HG03066 (cell line): ENCODE results near the gene SERTAD4.
"Not testable (repeated sequence)": the region's sequence is repeated elsewhere in the genome, so short reads cannot be mapped to it uniquely, and the experiment has no call there.

Experiments used
- ATAC-seq: cut with Tn5 transposase; IDR thresholded peaks from one replicate; pipeline ENCODE4 v1.9.1; 2021; ENCODE audit warnings: low read depth; ENCODE audit not compliant: unreplicated experiment

Gene SERTAD4

GRCh38 chr1:210257698-210258529 is 25.3 kb downstream of the SERTAD4 start:
- ATAC-seq = no peak

GRCh38 chr1:210259561-210259960 is 27.0 kb downstream of the SERTAD4 start:
- no peak for ATAC-seq

- no peak for ATAC-seq
These were observed 27.5 kb downstream of the SERTAD4 start for GRCh38 chr1:210260096-210260495.

DNA sequence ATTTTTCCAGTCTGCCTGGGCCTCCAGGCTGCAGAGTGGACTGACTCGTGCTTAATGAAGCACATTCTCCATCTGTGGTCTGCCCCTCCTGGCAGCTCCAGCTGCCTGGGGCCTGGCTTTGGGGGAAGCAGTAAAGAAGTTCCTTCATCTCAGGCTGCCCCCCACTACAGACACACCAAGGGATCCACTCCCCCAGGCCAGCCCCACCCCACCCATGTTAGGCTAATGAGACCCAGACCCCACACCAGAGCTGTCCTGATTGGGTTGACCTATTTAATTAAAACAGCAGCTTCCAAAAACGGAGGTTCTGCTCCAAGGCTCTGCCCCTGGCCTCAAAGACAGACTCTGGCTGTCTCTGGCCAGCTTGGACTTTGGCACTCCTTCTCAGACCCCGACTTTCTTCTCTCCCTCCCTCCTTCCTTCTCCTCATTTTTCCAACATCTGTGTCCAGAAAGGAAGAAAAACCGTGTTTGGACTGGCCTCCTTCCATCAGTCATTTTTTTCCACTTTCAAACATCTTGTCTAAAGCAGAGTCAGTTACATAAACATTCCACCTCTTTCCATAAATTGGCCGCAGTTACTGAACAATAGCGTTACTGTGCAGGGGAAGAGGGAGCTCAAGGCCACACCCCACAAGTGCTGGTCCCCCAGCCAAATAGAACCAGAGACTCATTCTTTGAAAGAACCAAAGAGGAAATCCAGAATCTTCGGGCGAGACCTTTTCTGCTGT is 29.7 kb downstream of the SERTAD4 start:
- ATAC-seq = no peak

DNA sequence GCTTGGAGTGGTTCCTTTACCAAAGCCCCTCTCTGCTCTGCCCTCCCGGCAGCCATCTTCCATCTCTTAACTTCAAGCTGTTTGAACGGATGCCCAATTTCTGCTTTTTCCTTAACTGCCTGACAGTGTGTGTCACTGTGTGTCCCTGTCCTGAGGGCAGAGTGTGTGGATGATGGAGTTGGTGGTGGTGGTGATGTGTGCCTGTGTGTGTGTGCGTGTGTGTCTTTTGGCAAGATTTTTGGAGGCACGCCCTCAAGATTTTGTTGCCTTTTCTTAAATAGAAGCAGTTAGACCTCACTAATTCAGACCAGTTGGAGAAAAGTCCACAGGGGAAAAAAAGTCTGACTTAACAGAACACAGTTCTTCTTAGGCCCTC is 30.3 kb downstream of the SERTAD4 start:
- ATAC-seq = no peak

DNA sequence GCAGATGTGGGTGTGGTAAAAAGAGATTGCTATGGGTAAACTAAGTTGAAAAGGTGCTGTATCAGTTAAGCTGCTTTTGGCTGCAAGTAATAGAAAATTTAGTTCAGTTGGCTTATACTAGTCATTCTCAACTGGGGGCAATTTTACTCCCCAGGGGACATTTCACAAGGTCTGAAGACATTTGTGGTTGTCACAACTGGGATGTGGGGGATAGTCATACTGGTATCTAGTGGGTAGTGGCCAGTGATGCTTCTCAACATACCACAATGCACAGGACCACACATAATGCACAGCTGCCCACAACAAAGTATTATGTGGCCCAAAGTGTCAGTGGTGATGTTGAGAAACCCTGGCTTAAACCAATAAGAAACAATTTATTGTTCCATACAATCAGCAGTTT is 31.4 kb downstream of the SERTAD4 start:
- ATAC-seq = no peak

GRCh38 chr1:210264496-210265380 is 32.1 kb downstream of the SERTAD4 start:
- no peak for ATAC-seq

GRCh38 chr1:210265392-210265955 is 32.9 kb downstream of the SERTAD4 start:
- not testable (repeated sequence) for ATAC-seq

DNA sequence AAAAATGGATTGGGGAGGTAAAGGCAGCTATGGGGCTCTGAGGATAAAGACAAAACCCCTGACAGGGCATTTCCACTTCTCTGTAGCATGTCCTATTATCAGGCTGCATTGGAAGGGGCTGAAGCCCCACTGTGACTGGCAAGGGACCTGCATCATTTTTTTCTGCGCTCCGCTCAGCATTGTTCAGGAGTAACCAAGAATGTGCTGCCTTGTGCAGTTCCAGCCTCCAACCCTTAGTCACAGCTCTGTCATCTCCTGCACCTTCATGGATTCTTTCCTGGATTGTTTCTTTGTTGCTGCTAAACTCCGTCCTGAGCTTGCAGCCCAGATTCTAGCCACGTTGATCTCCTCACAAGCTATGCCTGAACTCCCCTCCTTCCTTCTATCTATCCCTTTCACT is 37.4 kb downstream of the SERTAD4 start:
- ATAC-seq = no peak

DNA sequence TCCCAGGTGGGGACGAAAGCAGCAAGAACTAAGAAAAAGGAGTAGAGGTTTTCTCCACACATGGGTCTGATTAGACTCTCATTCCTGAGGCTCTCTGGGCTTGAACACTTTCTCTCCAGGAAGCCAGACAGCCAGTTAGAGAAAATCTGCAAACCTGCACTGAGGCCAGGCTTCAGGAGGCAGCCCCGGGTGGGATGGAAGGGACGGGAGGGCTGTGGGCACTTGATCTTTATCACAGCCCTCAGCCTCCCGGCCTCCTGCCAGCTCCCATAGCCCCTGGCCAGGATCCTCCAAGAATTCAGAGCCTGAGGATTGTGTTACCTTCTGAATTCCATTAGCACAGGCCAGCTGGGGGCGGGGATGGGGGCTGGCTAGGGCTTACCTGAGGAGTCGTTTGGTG is 40.1 kb downstream of the SERTAD4 start:
- ATAC-seq = no peak

- ATAC-seq = no peak
These were observed 47.6 kb downstream of the SERTAD4 start for GRCh38 chr1:210280221-210280620.

DNA sequence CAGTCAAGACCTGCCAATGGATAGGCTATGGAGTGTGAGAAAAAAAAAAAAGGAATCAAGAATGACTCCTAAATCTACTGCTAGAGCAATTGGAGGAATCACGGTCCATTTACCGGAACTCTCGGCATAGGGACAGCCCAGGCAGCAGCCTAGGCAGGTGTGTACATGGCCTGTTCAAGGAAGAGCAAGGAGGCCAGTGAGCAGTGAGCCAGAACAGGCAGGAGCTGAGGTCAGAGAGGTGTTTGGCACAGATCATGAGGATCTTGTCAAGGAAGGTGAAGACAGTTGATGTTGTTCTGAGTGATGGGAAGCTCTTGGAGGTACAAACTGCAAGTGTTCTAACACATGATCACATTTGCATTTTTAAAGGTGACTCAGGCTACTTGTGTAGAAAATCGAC is 55.5 kb downstream of the SERTAD4 start:
- no peak for ATAC-seq

DNA sequence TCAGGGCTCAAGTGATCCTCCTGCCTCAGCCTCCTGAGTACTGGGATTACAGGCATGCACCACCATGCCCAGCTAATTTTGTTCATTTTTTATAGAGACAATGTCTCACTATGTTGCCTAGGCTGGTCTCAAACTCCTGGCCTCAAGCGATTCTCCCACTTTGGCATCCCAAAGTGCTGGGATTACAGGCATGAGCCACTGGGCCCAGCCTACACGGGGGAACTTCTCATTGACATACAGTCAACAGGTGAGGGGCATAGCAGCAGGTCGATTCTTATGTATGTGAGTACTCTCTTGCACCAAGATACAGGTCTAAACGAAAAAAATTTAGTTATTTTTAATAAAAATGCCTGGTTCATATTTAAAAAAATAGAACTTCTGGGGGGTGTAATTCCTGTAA is 56.7 kb downstream of the SERTAD4 start:
- no peak for ATAC-seq

DNA sequence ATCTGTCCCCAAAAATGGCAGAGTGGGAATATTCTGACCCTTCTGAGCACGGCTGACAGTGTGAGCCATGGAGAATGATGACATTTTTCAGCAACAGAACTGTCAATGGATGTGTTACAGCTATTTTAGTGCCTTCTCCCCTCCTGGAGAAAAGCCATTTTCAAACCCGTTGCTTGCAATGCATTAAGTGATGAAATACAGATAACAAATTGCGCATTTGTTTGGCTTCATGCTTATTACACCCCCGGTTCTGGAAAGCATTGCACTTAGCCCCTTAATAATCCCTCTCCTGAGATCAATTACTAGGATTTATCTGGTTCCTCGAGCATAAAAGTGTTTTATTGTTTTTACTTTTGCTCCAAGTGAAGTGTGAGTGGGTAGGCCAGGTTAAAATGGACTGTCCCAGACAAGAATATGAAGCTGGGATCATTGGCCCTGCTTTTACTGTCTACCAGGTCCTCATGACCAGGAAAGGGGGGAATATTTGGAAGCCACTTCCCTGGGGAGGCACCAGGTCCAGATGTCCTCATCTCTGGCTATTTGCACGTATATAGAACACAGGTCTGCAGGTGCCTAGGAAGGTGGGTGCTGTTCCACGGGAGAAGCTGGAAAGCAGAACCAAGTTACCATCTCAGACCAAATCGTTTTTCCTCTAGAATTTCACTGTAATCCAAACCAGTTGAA is 58.6 kb downstream of the SERTAD4 start:
- ATAC-seq = no peak

- no peak for ATAC-seq
These were observed 59.2 kb downstream of the SERTAD4 start for GRCh38 chr1:210291786-210292230.

GRCh38 chr1:210292231-210292871 is 59.8 kb downstream of the SERTAD4 start:
- ATAC-seq = no peak

DNA sequence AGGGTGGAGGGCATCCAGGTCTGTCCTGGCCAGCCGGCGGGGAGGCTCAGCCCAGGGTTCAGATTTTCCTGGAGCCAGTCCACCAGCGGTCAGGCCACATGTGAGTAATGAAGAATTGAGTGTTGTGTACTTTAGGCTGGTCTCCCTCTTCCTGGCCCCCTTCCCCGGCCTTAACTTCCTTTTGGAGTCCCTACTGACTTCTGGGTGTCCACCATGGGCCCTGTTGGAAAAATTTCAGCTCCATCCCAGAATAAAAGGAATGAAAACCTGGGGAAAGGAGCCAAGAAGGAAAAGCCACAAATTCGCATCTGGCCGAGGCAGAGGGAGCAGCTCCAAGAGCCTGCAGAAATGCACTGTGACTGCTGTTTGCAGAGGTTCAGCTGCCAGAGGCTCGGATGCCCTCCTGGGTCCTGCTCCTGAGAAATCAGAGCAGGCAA is 60.6 kb downstream of the SERTAD4 start:
- ATAC-seq = no peak

DNA sequence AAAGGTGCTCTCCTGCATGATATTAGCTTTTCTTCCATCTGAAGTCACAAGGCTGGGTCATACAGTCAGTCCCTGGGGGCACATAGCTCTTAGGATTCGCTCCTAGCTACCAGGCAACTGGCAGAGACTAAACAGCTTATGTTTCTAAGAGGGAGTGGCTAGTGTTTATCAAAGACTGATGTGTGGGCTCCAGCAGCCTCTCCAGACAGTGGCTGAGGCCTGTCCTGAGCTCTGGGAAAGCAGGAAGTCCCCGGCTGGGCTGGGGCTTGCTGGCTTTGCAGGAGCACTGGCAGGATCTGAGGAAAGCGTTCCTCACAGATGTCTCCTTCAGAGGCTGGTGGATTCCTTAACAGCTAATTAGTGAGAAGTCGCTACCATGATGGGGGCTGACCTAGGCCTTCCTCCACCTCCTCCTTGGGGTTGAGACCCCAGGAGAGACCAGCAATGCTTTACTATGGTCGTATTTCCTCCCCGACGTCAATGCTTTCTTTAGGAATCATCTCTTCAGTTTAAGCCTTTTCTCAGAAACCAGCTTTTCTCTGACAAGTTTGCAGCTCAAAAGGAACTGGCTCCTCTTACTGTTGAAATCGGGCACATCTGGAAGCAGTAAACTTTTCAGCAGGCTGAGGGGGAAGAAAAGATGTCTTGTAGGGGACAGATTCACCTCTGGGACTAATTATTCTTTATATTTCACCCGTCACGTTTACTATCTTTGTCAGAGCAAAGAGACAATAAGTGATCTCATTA is 62.6 kb downstream of the SERTAD4 start:
- no peak for ATAC-seq
